Cardiac fibroblast (primary cell): ENCODE measurements around the gene RSPH4A.
"Not testable (repeated sequence)": the region's sequence is repeated elsewhere in the genome, so short reads cannot be mapped to it uniquely, and the experiment has no call there.

Experiments
- DNase-seq, 2 donors: peaks; one replicate each; pipeline versions ENCODE4 v3.0.0 to v3.0.0-alpha.2; 2010; ENCODE audit warnings: low read depth in 2 of 2
- H3K4me3 ChIP-seq, 2 donors: replicated peaks in 1 of 2; 1 replicate in 1 of 2; 2 replicates in 1 of 2; pipeline ENCODE4 v1.5.1; 2011; ENCODE audit warnings: low read depth in 2 of 2, low read length in 2 of 2, mild to moderate bottlenecking in 2 of 2, moderate library complexity in 1 of 2
- TF ChIP-seq, protein P1 (sequence below): IDR thresholded peaks from one replicate; pipeline ENCODE4 v1.5.1; 2011; ENCODE audit warnings: low read depth, mild to moderate bottlenecking, low read length, inconsistent platforms

RSPH4A gene

DNA sequence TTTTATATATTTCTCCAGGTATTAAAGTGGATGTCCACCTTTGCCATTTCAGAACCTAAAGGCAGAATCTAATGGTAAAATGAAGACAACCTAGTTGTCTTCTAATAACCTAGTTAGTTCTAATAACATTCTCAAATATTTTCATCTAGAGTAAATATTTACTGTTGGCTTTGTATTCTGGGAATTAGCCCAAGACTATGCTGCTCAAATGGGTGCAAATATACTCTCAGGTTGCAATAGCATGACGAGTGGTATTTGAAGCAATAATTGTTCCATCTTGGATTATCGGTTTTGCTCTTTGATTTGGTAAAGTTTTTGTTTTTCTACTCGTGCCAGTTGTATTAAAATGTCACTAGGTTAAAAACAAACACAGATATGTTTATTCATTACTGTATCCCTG is 21.0 kb upstream of the RSPH4A start:
- DNase-seq: no peak
- H3K4me3 ChIP-seq: no peak overlapping the region
- TF ChIP-seq, protein P1, sequence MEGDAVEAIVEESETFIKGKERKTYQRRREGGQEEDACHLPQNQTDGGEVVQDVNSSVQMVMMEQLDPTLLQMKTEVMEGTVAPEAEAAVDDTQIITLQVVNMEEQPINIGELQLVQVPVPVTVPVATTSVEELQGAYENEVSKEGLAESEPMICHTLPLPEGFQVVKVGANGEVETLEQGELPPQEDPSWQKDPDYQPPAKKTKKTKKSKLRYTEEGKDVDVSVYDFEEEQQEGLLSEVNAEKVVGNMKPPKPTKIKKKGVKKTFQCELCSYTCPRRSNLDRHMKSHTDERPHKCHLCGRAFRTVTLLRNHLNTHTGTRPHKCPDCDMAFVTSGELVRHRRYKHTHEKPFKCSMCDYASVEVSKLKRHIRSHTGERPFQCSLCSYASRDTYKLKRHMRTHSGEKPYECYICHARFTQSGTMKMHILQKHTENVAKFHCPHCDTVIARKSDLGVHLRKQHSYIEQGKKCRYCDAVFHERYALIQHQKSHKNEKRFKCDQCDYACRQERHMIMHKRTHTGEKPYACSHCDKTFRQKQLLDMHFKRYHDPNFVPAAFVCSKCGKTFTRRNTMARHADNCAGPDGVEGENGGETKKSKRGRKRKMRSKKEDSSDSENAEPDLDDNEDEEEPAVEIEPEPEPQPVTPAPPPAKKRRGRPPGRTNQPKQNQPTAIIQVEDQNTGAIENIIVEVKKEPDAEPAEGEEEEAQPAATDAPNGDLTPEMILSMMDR: no peak

DNA sequence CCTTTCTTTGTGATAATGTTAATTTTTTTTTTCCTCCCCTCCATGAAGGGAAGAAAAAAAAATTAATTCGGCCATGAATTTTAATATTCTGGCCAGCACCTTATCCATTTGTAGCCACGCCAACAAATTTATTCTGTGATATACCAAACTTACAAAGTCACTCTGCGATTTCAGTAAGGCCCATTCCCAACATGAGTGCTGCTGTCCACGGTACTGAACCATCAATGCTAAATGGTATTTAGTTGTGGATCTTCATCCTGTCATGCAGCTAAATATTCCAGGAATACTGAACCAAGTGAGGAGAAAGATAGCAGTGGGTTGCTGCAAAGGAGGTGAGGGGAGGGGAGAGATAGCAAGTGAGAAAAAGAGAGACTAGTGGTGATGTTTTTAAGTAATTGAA is 19.5 kb upstream of the RSPH4A start:
- peak; percentile 29 to 38 for DNase-seq
- H3K4me3 ChIP-seq: no peak overlapping the region
- TF ChIP-seq, protein P1: no peak

DNA sequence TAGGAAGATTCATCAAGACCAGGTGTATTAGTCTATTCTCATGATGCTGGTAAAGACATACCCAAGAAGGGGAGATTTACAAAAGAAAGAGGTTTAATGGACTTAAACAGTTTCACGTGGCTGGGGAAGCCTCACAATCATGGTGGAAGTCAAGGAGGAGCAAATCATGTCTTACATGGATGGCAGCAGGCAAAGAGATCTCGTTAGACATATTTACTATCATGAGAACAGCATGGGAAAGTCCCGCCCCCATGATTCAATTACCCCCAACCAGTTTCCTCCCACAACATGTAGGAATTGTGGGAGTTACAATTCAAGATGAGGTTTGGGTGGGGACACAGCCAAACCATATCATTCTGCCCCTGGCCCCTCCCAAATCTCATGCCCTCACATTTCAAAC is 12.4 kb upstream of the RSPH4A start:
- DNase-seq, H3K4me3 ChIP-seq: not testable (repeated sequence)

DNA sequence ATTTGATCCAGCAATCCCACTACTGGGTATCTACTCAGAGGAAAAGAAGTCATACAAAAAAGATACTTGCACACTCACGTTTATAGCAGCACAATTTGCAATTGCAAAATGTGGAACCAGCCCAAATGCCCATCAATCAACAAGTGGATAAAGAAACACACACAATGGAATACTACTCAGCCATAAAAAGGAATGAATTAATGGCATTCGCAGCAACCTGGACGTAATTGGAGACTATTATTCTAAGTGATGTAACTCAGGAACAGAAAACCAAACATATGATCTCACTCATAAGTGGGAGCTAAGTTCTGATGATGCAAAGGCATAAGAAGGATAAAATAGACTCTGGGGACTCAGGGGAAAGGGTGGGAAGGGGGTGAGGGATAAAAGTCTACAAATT is 11.4 kb upstream of the RSPH4A start:
- DNase-seq, H3K4me3 ChIP-seq: not testable (repeated sequence)

DNA sequence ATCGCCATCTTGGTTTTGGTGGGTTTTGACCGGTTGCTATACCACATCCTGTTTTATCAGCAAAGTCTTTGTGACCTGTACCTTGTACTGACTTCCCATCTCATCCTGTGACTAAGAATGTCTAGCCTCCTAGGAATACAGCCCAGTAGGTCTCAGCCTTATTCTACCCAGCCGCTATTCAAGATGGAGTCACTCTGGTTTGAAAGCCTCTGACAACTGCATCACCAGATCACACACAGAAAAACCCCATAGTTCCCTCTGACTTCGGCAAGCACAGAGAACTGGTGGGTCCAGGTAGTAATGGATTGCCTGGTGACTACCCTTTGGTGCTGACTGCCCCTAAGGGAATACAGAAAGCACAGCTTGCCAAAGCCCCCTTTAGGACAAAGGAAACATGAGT is 10.3 kb upstream of the RSPH4A start:
- TF ChIP-seq, protein P1: no peak
- DNase-seq: no peak
- no peak overlapping the region for H3K4me3 ChIP-seq

DNA sequence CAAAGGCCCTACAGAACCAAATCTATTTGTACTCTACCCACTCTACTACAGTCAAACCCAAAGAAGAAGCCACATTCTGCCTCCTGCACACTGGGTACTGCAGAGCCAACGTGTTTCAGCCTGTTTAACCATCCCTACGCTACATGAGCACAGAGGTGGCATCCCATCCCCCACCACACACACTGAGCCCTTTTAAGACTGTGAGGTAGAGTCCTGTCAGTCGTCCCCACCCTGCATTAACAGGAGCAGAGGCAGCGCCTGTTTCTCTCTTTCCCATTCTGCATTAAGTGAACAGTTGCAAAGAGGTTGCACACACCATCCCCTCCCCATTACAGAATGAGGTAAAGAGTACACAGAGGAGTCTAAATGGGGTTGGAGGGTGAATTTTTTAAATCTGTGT is 5.2 kb upstream of the RSPH4A start:
- DNase-seq: no peak
- no peak overlapping the region for H3K4me3 ChIP-seq
- TF ChIP-seq, protein P1: no peak

DNA sequence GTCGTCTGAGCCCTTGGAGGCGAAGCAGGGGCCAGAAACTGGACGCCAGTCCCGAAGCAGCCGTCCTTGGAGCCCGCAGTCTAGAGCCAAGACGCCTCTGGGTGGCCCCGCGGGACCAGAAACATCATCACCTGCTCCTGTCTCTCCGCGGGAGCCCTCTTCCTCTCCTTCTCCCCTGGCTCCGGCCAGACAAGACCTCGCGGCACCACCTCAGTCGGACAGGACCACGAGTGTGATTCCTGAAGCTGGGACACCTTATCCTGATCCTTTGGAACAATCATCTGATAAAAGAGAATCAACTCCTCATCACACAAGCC is 416 bp downstream of the RSPH4A start:
- TF ChIP-seq, protein P1: no peak
- peak overlapping the region; percentile 54 to 76 for H3K4me3 ChIP-seq
- no peak for DNase-seq

DNA sequence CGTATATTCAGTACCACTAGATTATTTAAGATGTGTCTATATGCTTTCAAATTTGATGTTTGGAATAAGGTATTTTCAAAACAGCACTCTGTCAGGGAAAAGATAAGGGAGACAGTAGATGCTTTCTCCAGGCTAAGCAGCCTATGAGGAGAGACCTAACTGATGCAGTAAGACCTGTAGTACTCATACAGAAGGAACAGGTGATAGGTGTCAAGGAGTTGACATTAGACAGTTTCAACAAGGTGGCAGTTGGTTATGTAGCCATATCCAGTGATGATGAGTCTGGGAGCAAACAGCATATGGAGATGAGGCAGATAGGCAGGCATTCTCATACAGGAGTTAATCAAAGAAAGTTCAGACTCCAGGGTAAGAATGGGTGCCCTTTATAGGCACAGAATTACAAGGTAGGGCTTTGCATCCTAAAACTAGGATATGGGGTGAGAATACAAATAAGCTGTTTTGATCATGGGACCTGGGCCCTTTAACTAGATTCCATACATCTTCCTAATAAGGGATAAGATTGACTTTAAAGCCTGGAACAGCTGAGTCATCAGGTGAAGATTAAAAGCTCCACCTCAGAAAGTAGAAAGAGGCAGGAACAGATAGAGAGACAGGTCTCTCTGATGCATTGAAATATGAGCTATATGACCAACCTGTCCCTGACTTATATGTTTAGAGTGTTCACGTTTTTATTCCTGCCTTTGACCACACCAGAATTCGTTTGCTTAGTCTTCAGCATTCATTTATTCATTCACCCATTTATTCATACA is 7.9 kb downstream of the RSPH4A start:
- DNase-seq: no peak
- TF ChIP-seq, protein P1: no peak
- H3K4me3 ChIP-seq: no peak overlapping the region
